ENCODE data around the gene ZNF134.

The ZNF134 gene

GRCh38 chr19:57613941-57614743 lies at the start of gene ZNF134:
ZNF134 (plus strand) TSS chr19:57614242; CDS start chr19:57619469, 5,227 bp downstream.
- peak; percentile 92 for DNase-seq

- DNase-seq, result no peak
These were observed 47.4 kb upstream of the ZNF134 start for GRCh38 chr19:57566396-57567265.

GRCh38 chr19:57570707-57571106 lies 43.3 kb upstream of the ZNF134 start:
- no peak for DNase-seq

GRCh38 chr19:57572415-57572947 lies 41.6 kb upstream of the ZNF134 start:
- no peak for DNase-seq

GRCh38 chr19:57576661-57577060 lies 37.4 kb upstream of the ZNF134 start:
- no peak for DNase-seq

- DNase-seq, result peak; percentile 96
These were observed 35.4 kb upstream of the ZNF134 start, which contains the start of gene ZNF416 for GRCh38 chr19:57578487-57579205. ZNF416 (minus strand) TSS chr19:57578911; CDS start chr19:57578704, 207 bp downstream.

- DNase-seq, result no peak
These were observed 30.9 kb upstream of the ZNF134 start for GRCh38 chr19:57583104-57583520.

GRCh38 chr19:57583521-57584416 lies 30.3 kb upstream of the ZNF134 start, which contains the start of gene ZIK1:
ZIK1 (plus strand) TSS chr19:57584145; CDS start chr19:57584357, 212 bp downstream.
- DNase-seq, result peak; percentile 86

- DNase-seq, result no peak
These were observed 26.5 kb upstream of the ZNF134 start for GRCh38 chr19:57587529-57587928.

- DNase-seq, result no peak
These were observed 14.7 kb upstream of the ZNF134 start for GRCh38 chr19:57599377-57599760.

- peak; percentile 89 for DNase-seq
These were observed 14.2 kb upstream of the ZNF134 start, which contains the start of gene ZNF530 for GRCh38 chr19:57599761-57600383. ZNF530 (plus strand) TSS chr19:57599885; CDS start chr19:57604346, 4,461 bp downstream.

- DNase-seq, result no peak
These were observed 7.1 kb upstream of the ZNF134 start for GRCh38 chr19:57606931-57607330.

- DNase-seq, result no peak
These were observed 2.9 kb upstream of the ZNF134 start for GRCh38 chr19:57611113-57611512.

GRCh38 chr19:57615346-57615745 lies 1.3 kb downstream of the ZNF134 start:
- no peak for DNase-seq

- no peak for DNase-seq
These were observed 6.8 kb downstream of the ZNF134 start for GRCh38 chr19:57620673-57621348.

- no peak for DNase-seq
These were observed 9.0 kb downstream of the ZNF134 start for GRCh38 chr19:57623091-57623490.

- peak; percentile 88 for DNase-seq
These were observed 19.2 kb downstream of the ZNF134 start, which contains the start of gene ZNF211 for GRCh38 chr19:57632987-57633831. ZNF211 (plus strand) TSS chr19:57633168; CDS start chr19:57633347, 179 bp downstream.

GRCh38 chr19:57633832-57634131 lies 19.7 kb downstream of the ZNF134 start:
- DNase-seq, result no peak

- no peak for DNase-seq
These were observed 23.3 kb downstream of the ZNF134 start for GRCh38 chr19:57637379-57637778.
